Measurements from ENCODE around the gene ZBTB40. TPM values are rescaled to one million over a fixed set of nuclear protein-coding genes. Genes with fewer than 3 reads are reported as not detected.

ZBTB40 gene
- total RNA-seq, 1 donor = 18.3 TPM

- DNase-seq (ENCODE audit: low read depth in 2 of 3, low spot score in 2 of 3) = no peak
Measured at GRCh38 chr1:22529901-22530621, 78.4 kb downstream of the ZBTB40 start.

DNA sequence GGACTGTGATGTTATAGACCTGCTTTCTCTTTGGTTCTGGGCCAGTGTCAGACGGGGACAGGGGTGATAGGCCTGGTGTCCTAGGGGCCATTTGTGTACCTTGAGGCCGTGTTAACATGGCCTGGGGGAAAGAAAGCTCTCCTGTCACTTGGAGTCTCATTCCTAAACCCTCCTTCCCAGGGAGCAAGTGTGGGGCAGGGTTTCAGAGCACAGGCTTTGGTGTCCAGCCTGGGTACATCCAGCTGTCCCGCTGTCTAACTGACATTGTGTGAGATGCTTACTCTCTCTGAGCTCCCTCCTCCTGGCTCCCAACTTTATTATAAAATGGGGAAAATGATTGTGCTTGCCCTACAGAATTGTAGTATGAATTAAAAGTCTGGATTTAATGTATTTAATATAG lies 79.1 kb downstream of the ZBTB40 start:
- DNase-seq (ENCODE audit: low read depth in 2 of 3, low spot score in 2 of 3) = no peak

DNA sequence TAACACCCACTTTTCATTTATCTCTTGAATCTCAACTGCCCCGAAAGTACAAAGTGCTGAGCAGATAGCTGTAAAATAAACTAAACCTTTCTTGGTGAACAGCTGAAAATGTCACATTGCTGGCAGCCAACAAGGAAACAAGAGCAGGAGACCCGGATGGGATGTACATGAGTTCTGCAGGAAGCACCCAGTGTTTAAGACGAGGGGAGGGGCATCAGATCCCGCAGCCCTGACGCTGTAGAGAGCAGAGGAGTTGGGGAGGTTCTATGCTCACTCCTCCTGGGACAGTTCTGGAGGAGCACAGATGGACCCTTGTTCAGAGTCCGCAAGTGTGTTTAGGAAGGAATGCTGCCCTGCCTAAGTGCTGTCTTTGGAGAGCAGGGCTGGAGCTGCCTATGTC lies 79.6 kb downstream of the ZBTB40 start:
- DNase-seq (ENCODE audit: low read depth in 2 of 3, low spot score in 2 of 3) = no peak

GRCh38 chr1:22533244-22533895 lies 81.7 kb downstream of the ZBTB40 start:
- DNase-seq (ENCODE audit: low read depth in 2 of 3, low spot score in 2 of 3) = no peak

DNA sequence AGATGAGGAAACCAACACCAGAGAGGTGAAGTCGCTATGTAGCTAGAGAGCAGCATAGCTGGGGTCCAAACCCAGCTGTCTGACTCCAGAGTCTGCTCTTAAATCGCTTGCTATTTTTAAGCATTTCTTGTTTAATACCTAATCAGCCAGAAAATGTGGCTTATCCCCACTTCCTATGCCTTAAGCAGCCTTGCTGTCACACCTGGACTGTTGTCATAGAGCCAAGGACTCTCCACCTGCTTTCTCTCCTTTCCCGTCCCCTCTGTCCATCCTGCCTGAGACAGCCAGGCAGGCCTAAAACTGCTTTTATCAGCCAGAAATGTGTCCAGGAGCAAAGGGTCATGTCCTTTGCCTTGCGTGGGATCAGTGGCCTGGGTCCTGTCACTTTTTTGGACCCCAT lies 83.3 kb downstream of the ZBTB40 start:
- no peak for DNase-seq (ENCODE audit: low read depth in 2 of 3, low spot score in 2 of 3)

- no peak for DNase-seq (ENCODE audit: low read depth in 2 of 3, low spot score in 2 of 3)
Measured at GRCh38 chr1:22535399-22535798, 83.7 kb downstream of the ZBTB40 start.

DNA sequence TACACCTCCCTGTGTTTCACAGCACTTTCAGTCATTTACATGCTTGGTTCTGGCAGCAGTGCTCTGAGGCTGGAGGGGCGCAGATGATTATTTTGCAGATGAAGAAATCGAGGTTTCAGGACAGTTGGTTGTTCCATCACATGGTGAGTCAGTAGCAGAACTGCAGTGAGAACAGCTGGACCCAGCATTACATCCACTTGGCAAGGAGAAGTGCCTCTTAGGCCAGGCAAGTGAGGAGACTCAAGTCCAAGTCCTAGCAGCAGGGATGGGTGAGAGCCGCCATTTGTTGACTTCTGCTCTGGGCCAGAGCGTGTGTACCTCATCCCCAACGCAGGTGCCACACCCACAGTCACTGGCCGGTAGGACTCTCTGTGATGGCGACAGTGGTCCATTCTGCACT lies 84.9 kb downstream of the ZBTB40 start:
- no peak for DNase-seq (ENCODE audit: low read depth in 2 of 3, low spot score in 2 of 3)

DNA sequence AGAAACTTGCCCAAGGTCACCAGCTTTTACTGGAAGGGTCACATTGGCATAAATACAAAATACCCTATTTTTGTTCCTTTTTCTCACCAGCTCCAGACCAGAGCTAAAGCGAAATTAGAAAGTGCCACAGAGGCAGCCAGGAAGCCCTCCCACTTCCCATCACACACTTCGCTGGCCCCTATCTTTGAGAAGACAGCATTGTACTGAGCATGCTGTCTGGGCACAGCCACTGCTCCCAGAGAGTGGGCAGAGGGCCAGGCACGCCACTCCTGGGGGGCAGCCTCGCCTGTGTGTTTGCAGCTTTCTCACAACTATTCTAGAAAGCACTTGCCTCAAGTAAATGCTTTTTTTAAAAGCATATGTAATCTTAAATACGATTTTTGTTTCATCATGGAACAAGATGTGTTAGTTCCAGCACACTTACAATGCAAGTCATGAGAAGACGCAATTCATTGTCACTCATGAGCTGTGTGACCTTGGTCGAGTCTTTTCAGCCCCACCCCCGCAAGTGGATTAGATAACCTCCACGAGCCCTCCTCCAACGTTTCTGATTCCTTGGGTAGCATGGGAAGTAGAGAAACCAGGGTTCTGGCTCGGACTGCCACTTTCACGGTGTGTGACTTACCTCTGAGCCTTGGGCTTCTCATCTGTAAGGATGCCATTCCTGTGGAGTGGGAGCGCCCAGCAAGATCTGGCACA lies 85.9 kb downstream of the ZBTB40 start:
- peak in 1 of 3 donors; percentile 3 for DNase-seq (ENCODE audit: low read depth in 2 of 3, low spot score in 2 of 3)

DNA sequence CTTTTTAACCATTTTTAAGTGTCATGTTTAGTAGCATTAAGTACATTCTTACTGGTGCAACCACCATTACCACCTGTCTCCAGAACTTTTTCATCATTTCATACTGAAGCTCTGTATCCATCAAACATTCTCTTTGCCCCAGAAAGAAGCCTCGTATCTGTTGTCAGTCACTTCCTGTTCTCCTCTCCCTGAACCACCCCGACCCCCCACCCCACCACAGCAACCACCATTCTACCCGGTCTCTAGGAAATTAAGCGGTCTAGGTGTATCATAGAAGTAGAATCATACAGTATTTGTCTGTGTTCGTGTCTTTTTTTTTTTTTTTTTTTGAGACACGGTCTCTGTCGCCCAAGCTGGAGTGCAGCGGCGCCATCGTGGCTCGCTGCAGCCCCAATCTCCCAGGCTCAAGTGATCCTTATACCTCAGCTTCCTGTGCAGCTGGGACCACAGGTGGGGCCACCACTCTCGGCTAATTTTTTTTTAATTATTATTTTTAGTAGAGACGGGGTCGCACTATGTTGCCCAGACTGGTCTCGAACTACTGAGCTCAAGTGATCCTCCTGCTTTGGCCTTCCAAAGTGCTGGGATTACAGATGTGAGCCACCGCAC lies 88.0 kb downstream of the ZBTB40 start:
- DNase-seq (ENCODE audit: low read depth in 2 of 3, low spot score in 2 of 3) = no peak

DNA sequence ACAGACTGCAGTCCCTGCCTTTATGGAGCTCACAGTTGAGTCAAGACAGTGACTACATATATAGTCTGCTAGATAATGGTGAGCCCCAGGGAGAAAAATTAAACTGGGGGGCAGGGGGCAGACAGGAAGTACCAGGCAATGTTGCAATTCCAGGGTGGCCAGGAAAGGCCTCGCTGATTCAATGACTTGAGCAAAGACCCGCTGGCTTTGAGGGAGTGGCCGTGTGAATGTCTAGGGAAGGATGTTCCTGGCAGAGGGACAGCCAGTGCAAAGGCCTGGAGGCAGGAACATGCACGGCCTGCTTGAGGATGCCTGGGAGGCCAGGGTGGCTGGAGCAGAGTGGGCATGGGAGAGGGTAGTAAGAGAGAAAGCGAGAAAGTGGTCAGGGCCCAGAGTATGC lies 88.7 kb downstream of the ZBTB40 start:
- DNase-seq (ENCODE audit: low read depth in 2 of 3, low spot score in 2 of 3) = no peak

- DNase-seq (ENCODE audit: low read depth in 2 of 3, low spot score in 2 of 3) = no peak
Measured at GRCh38 chr1:22542886-22543285, 91.2 kb downstream of the ZBTB40 start.

GRCh38 chr1:22543679-22544078 lies 92.0 kb downstream of the ZBTB40 start:
- DNase-seq (ENCODE audit: low read depth in 2 of 3, low spot score in 2 of 3) = no peak

DNA sequence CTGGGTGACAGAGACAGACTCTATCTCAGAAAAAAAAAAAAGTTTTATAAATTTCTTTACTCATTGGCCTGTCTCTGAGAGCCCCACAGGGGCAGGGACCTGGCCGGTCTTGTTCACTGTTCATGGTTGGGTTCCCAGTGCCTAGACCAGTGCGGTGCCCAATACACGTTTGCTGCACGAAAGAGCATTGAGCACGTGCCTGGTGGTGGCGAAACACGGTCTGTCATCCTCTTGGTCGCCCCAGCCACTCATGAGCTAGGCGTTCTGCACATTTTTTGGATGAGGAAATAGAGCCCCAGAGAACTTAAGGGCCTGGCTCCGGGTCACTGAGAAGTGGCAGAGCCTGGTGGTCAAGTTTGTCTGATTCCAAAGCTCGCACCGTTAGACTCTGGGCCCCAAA lies 93.0 kb downstream of the ZBTB40 start:
- DNase-seq (ENCODE audit: low read depth in 2 of 3, low spot score in 2 of 3) = no peak

GRCh38 chr1:22545141-22545540 lies 93.5 kb downstream of the ZBTB40 start:
- DNase-seq (ENCODE audit: low read depth in 2 of 3, low spot score in 2 of 3) = no peak

DNA sequence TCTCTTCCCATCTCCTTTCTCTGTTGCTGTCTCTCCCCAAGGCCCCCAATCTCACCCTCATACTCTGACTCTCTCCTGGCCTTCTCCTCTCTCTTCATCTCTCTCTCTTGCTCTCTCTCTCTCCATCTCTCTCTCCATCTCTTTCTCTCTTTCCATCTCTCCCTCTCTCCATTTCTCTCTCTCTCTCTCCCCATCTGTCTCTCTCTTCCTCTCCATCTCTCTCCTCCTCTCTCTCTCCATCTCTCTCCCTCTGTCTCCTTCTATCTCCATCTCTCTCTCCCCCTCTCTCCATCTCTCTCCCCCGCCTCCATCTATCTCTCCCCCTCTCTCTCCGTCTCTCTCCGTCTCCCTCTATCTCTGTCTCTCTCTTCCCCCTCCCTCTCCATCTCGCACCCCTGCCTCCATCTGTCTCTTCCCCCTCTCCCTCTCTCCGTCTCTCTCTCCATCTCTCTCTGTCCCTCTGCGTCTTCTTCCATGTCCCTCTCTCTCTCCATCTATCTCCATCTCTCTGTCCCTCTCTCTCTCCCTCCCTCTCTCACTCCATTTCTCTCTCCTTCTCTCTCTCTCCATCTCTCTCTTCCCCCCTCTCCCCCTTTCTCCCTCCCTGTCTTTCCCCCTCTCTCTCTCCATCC lies 95.7 kb downstream of the ZBTB40 start:
- DNase-seq (ENCODE audit: low read depth in 2 of 3, low spot score in 2 of 3) = no peak

GRCh38 chr1:22547818-22548462 lies 96.3 kb downstream of the ZBTB40 start:
- no peak for DNase-seq (ENCODE audit: low read depth in 2 of 3, low spot score in 2 of 3)

GRCh38 chr1:22550021-22550420 lies 98.4 kb downstream of the ZBTB40 start:
- DNase-seq (ENCODE audit: low read depth in 2 of 3, low spot score in 2 of 3) = no peak

- DNase-seq (ENCODE audit: low read depth in 2 of 3, low spot score in 2 of 3) = no peak
Measured at GRCh38 chr1:22551591-22551990, 99.9 kb downstream of the ZBTB40 start.

GRCh38 chr1:22552021-22552420 lies 100.4 kb downstream of the ZBTB40 start:
- DNase-seq (ENCODE audit: low read depth in 2 of 3, low spot score in 2 of 3) = no peak

GRCh38 chr1:22553104-22553880 lies 101.6 kb downstream of the ZBTB40 start:
- no peak for DNase-seq (ENCODE audit: low read depth in 2 of 3, low spot score in 2 of 3)
